H1 (cell line): Measurements from ENCODE around the gene CLDN34. TPM values are rescaled to one million over a fixed set of nuclear protein-coding genes. Genes with fewer than 3 reads are reported as not detected.

Experiments
- CTCF ChIA-PET: fragments of 300-600 bp; sonication (Branson Sonifier 250); formaldehyde crosslinking; loops from one replicate; lab custom pipeline; 2021; ENCODE audit not compliant: partially characterized antibody; lab: Charles Lee
- POLR2A ChIA-PET: fragments of 300-600 bp; sonication (Branson Sonifier 250); formaldehyde crosslinking; loops from one replicate; lab custom pipeline; 2021; ENCODE audit warnings: inconsistent platforms; ENCODE audit not compliant: partially characterized antibody; lab: Charles Lee
- DNase-seq, 2 experiments: peaks; one replicate each; pipeline versions ENCODE4 v3.0.0 to v3.0.0-alpha.2; 2010 to 2022; ENCODE audit warnings: low spot score in 2 of 2, low read depth in 1 of 2, mixed read lengths in 1 of 2
- FAIRE-seq: peaks from 2 replicates; lab custom pipeline; 2011; peaks lifted over from hg19 to GRCh38; lab: Jason Lieb, UNC
- H2AFZ ChIP-seq: 2 replicates; pipeline ENCODE4 v1.8.1; 2012; ENCODE audit warnings: low read length, inconsistent platforms
- H2AK5ac ChIP-seq: 2 replicates; pipeline ENCODE4 v1.6.1; 2013; ENCODE audit warnings: low read depth, low read length
- H2BK120ac ChIP-seq: replicated peaks from 2 replicates; pipeline ENCODE3; 2013; ENCODE audit warnings: low read depth, low read length, inconsistent platforms
- H2BK12ac ChIP-seq: 2 replicates; pipeline ENCODE4 v1.6.1; 2013; ENCODE audit warnings: low read depth, low read length
- H2BK15ac ChIP-seq: 2 replicates; pipeline ENCODE4 v1.6.1; 2013; ENCODE audit warnings: low read length
- H2BK20ac ChIP-seq: 2 replicates; pipeline ENCODE4 v1.6.1; 2013; ENCODE audit warnings: low read length
- H2BK5ac ChIP-seq: 2 replicates; pipeline ENCODE4 v1.6.1; 2013; ENCODE audit warnings: low read depth, low read length
- H3K14ac ChIP-seq: 2 replicates; pipeline ENCODE4 v1.6.1; 2013; ENCODE audit warnings: inconsistent platforms; ENCODE audit not compliant: insufficient read length
- H3K18ac ChIP-seq: 2 replicates; pipeline ENCODE4 v1.6.1; 2013; ENCODE audit warnings: low read length; ENCODE audit errors: extremely low read depth
- H3K23ac ChIP-seq: 2 replicates; pipeline ENCODE4 v1.6.1; 2013; ENCODE audit warnings: inconsistent platforms; ENCODE audit not compliant: insufficient read length
- H3K23me2 ChIP-seq: 2 replicates; pipeline ENCODE4 v1.6.1; 2013; ENCODE audit warnings: low read depth, low read length
- H3K27ac ChIP-seq: 2 replicates; pipeline ENCODE4 v1.6.1; 2011; ENCODE audit warnings: low read depth, low read length, inconsistent platforms
- H3K27me3 ChIP-seq, 4 experiments: replicated peaks in 1 of 4; 1 replicate in 1 of 4; 2 replicates in 3 of 4; pipeline versions ENCODE4 v1.6.1 to v1.8.1; 2011 to 2013; ENCODE audit warnings: low read length in 3 of 4, mild to moderate bottlenecking in 3 of 4, inconsistent platforms in 2 of 4, mixed read lengths in 2 of 4, moderate library complexity in 1 of 4; ENCODE audit not compliant: control insufficient read depth in 3 of 4, insufficient read depth in 3 of 4; ENCODE audit errors: extremely low read depth in 1 of 4
- H3K36me3 ChIP-seq, 4 experiments: 2 replicates each; pipeline versions ENCODE4 v1.6.1 to v1.8.1; 2011 to 2013; ENCODE audit warnings: mild to moderate bottlenecking in 4 of 4, low read length in 3 of 4, moderate library complexity in 2 of 4, control low read depth in 1 of 4, inconsistent platforms in 1 of 4; ENCODE audit not compliant: insufficient read depth in 4 of 4, control insufficient read depth in 2 of 4
- H3K4ac ChIP-seq: replicated peaks from 2 replicates; pipeline ENCODE3; 2013; ENCODE audit warnings: low read length, low read depth, mixed read lengths, inconsistent platforms; ENCODE audit not compliant: insufficient read length
- H3K4me1 ChIP-seq, 4 experiments: replicated peaks in 1 of 4; 1 replicate in 1 of 4; 2 replicates in 3 of 4; pipeline versions ENCODE4 v1.6.1 to v1.8.1; 2011 to 2013; ENCODE audit warnings: low read length in 3 of 4, inconsistent platforms in 2 of 4, mixed read lengths in 1 of 4; ENCODE audit not compliant: insufficient read depth in 4 of 4, control insufficient read depth in 3 of 4
- H3K4me2 ChIP-seq, 2 experiments: 2 replicates each; pipeline versions ENCODE4 v1.6.1 to v1.8.1; 2011 to 2013; ENCODE audit warnings: low read depth in 2 of 2, low read length in 2 of 2, control low read depth in 1 of 2, inconsistent platforms in 1 of 2, mild to moderate bottlenecking in 1 of 2; ENCODE audit not compliant: insufficient read depth in 1 of 2
- H3K4me3 ChIP-seq, 4 experiments: fragments of 200-600, 300-600 bp in 1 of 4; sonication (generic), shearing (Covaris generic), sonication (Bioruptor Twin) in 1 of 4; 2 replicates each; pipeline versions ENCODE4 v1.5.1 to v1.8.1; 2011 to 2016; ENCODE audit warnings: low read length in 4 of 4, low read depth in 3 of 4, control low read depth in 2 of 4, inconsistent platforms in 2 of 4, mild to moderate bottlenecking in 2 of 4, mixed read lengths in 1 of 4, moderate library complexity in 1 of 4; ENCODE audit not compliant: insufficient read depth in 2 of 4; ENCODE audit errors: extremely low read depth in 1 of 4
- H3K56ac ChIP-seq: replicated peaks from 2 replicates; pipeline ENCODE3; 2013; ENCODE audit warnings: low read depth, mild to moderate bottlenecking, mixed read lengths, low read length, inconsistent platforms; ENCODE audit not compliant: insufficient read length
- H3K79me1 ChIP-seq: 2 replicates; pipeline ENCODE4 v1.6.1; 2013; ENCODE audit warnings: low read depth, low read length, control low read depth
- H3K79me2 ChIP-seq, 2 experiments: 2 replicates each; pipeline versions ENCODE4 v1.6.1 to v1.8.1; 2012 to 2013; ENCODE audit warnings: low read length in 2 of 2, mild to moderate bottlenecking in 2 of 2, inconsistent platforms in 1 of 2; ENCODE audit not compliant: insufficient read depth in 2 of 2, control insufficient read depth in 1 of 2
- H3K9ac ChIP-seq, 4 experiments: replicated peaks in 1 of 4; 1 replicate in 1 of 4; 2 replicates in 3 of 4; pipeline versions ENCODE4 v1.6.1 to v1.8.1; 2011 to 2013; ENCODE audit warnings: low read depth in 3 of 4, low read length in 3 of 4, control low read depth in 2 of 4, mild to moderate bottlenecking in 2 of 4, moderate library complexity in 2 of 4, inconsistent platforms in 1 of 4; ENCODE audit errors: extremely low read depth in 1 of 4
- H3K9me3 ChIP-seq, 2 experiments: 2 replicates each; pipeline versions ENCODE4 v1.6.1 to v1.8.1; 2012 to 2013; ENCODE audit warnings: mild to moderate bottlenecking in 2 of 2, moderate library complexity in 2 of 2, control low read depth in 1 of 2, inconsistent platforms in 1 of 2, low read depth in 1 of 2, low read length in 1 of 2, mixed read lengths in 1 of 2; ENCODE audit not compliant: insufficient read depth in 2 of 2
- H4K20me1 ChIP-seq, 2 experiments: replicated peaks in 1 of 2; 2 replicates each; pipeline versions ENCODE3 to v1.8.1; 2011 to 2013; ENCODE audit warnings: inconsistent platforms in 2 of 2, low read length in 2 of 2, mild to moderate bottlenecking in 1 of 2; ENCODE audit not compliant: insufficient read depth in 2 of 2, control insufficient read depth in 1 of 2
- H4K5ac ChIP-seq: 2 replicates; pipeline ENCODE4 v1.6.1; 2013; ENCODE audit warnings: low read length, low read depth, mixed read lengths, inconsistent platforms; ENCODE audit not compliant: insufficient read length
- H4K8ac ChIP-seq: 2 replicates; pipeline ENCODE4 v1.8.0; 2013; ENCODE audit warnings: mild to moderate bottlenecking, moderate library complexity, low read length, inconsistent platforms; ENCODE audit not compliant: insufficient read depth; ENCODE audit errors: extremely low read depth
- H4K91ac ChIP-seq: replicated peaks from 2 replicates; pipeline ENCODE3; 2013; ENCODE audit warnings: low read length, mixed read lengths, inconsistent platforms; ENCODE audit not compliant: insufficient read length
- BCL11A ChIP-seq, 2 experiments: IDR thresholded peaks; one replicate each; pipeline ENCODE4 v1.6.1; 2011; ENCODE audit warnings: low read depth in 2 of 2, low read length in 2 of 2, mild to moderate bottlenecking in 2 of 2
- E2F6 ChIP-seq: IDR thresholded peaks from 2 replicates; pipeline ENCODE4 v1.6.1; 2012; ENCODE audit warnings: inconsistent platforms
- JUN ChIP-seq: IDR thresholded peaks from 2 replicates; pipeline ENCODE4 v1.6.1; 2011; ENCODE audit warnings: low read depth, mild to moderate bottlenecking, improper control_type of control experiment, low read length
- KDM1A ChIP-seq: fragments of 200-600, 300-600 bp; sonication (generic); IDR thresholded peaks from 2 replicates; pipeline ENCODE4 v1.7.1; 2016; ENCODE audit warnings: mild to moderate bottlenecking, low read length, borderline replicate concordance
- MAX ChIP-seq: IDR thresholded peaks from 2 replicates; pipeline ENCODE4 v1.6.1; 2012; ENCODE audit warnings: inconsistent platforms
- RXRA ChIP-seq: IDR thresholded peaks from 2 replicates; pipeline ENCODE4 v1.6.1; 2011; ENCODE audit warnings: low read depth, mild to moderate bottlenecking, low read length, moderate library complexity; ENCODE audit not compliant: insufficient read depth
- SIRT6 ChIP-seq: IDR thresholded peaks from one replicate; pipeline ENCODE4 v1.7.1; 2012; ENCODE audit warnings: low read length, inconsistent platforms
- SRF ChIP-seq: IDR thresholded peaks from 2 replicates; pipeline ENCODE4 v1.6.1; 2011; ENCODE audit warnings: mild to moderate bottlenecking, low read depth, low read length, moderate library complexity
- ZNF274 ChIP-seq: IDR thresholded peaks from 2 replicates; pipeline ENCODE4 v1.7.0; 2012; ENCODE audit warnings: low read length, borderline replicate concordance; ENCODE audit errors: extremely low read depth
- WGBS, 2 experiments: shearing (Covaris generic) in 1 of 2; methylation state at CpG; one replicate each; pipeline versions ENCODE4 v1.1.6 to v1.1.7; 2013 to 2015; ENCODE audit warnings: low lambda C conversion rate in 2 of 2, mixed read lengths in 2 of 2, inconsistent platforms in 1 of 2, low coverage in 1 of 2, missing lambda C conversion rate in 1 of 2; ENCODE audit not compliant: insufficient replicate concordance in 2 of 2, insufficient coverage in 1 of 2, insufficient read length in 1 of 2; ENCODE audit errors: extremely low coverage in 1 of 2, missing lambda C conversion rate in 1 of 2; 5-methylcytosine and 5-hydroxymethylcytosine counted together
- polyA plus RNA-seq, 7 experiments: library from polyadenylated mRNA; depleted of rRNA in 3 of 7; stranded (reverse) in 5 of 7; unstranded in 2 of 7; fragments of >200 nt in 5 of 7; fragments of 200-250 nt in 2 of 7; gene quantifications; 1 replicate in 5 of 7; 2 replicates in 1 of 7; 4 replicates in 1 of 7; pipeline versions ENCODE4 v1.2.1 to v1.2.3, GENCODE V29; 2011 to 2013; ENCODE audit warnings: missing spikeins in 2 of 7, mixed read lengths in 2 of 7
- total RNA-seq: library from RNA; stranded (reverse); fragmentation: NEBNext Ultra II Directional; extraction: Animal tissue kit (Norgen Biotek cat#: 25700); gene quantifications from 2 replicates; pipeline ENCODE4 v1.2.1, GENCODE V29; 2021

The CLDN34 gene
- total and polyA plus RNA-seq, 2 of the 8 experiments (the other 6 are each of a cell fraction or from before 2014, with no cell fraction given): 0.26 to 0.50 TPM

- H3K23me2 ChIP-seq: no peaks in the 10 kb centered on the region
- WGBS, 2 experiments: 92% methylated on average over 6 of the region's 6 CpGs; no CpG with 5 or more reads in 1 of the 2 experiments
- H2BK15ac ChIP-seq: no peak overlapping the region
- no peak overlapping the region for H3K4me3 ChIP-seq
- H3K79me2 ChIP-seq: no peaks in the 10 kb centered on the region
- H3K4me2 ChIP-seq: no peak overlapping the region
- TF ChIP-seq SIRT6 (no peak), MAX (no peak), KDM1A (no peak), ZNF274 (no peak), BCL11A (IDR thresholded peaks at IDR 0.05; ENCODE audit: low read depth in 2 of 2, low read length in 2 of 2) (no peak), SRF (no peak), JUN (no peak), RXRA (no peak), E2F6 (no peak)
- H4K8ac ChIP-seq: no peak overlapping the region
- H3K14ac ChIP-seq: no peak overlapping the region
- H3K9me3 ChIP-seq: no peaks in the 10 kb centered on the region
- H3K27ac ChIP-seq: no peak overlapping the region
- no peaks in the 10 kb centered on the region for H3K79me1 ChIP-seq
- H2BK20ac ChIP-seq: no peak overlapping the region
- no peak overlapping the region for H2AK5ac ChIP-seq
- no peak overlapping the region for H4K91ac ChIP-seq
- H3K18ac ChIP-seq: no peak overlapping the region
- POLR2A ChIA-PET: no interaction called here
- H2BK5ac ChIP-seq: no peak overlapping the region
- no peaks in the 10 kb centered on the region for H3K27me3 ChIP-seq
- no peak overlapping the region for H2BK12ac ChIP-seq
- no peak overlapping the region for H2BK120ac ChIP-seq
- no peak overlapping the region for H3K23ac ChIP-seq
- peaks cover 0 to 22% (median 7%) of the 10 kb centered on the region in 4 experiments; a peak in 6 of 8 replicates for H3K36me3 ChIP-seq
- no peak overlapping the region for H3K9ac ChIP-seq
- H3K56ac ChIP-seq: no peak overlapping the region
- no peak overlapping the region for H2AFZ ChIP-seq
- no peaks in the 10 kb centered on the region for H4K20me1 ChIP-seq
- no peak overlapping the region for H4K5ac ChIP-seq
- DNase-seq: no peak
- no peak for FAIRE-seq
- no peaks in the 10 kb centered on the region for H3K4me1 ChIP-seq
- CTCF ChIA-PET: no interaction called here
- H3K4ac ChIP-seq: no peak overlapping the region
Observed at GRCh38 chrX:9942086-9942485, 25.1 kb upstream of the CLDN34 start.
